K562 (cell line): Measurements from ENCODE around the gene SUCO. TPM values are rescaled to one million over a fixed set of nuclear protein-coding genes. Genes with fewer than 3 reads are reported as not detected.

ENCODE experiments used
- ATAC-seq: fragments of 200-7000 bp; cut with Tn5 transposase; 3 replicates; pipeline ENCODE4 v1.9.1; 2020; ENCODE audit warnings: moderate library complexity
- BruUV-seq: library from RNA; stranded (reverse); fragments of 400-500 nt; replicated peaks from 2 replicates; lab custom pipeline; 2021; lab: Mats Ljungman, UMichigan
- CTCF ChIA-PET: fragments of 300-600 bp; formaldehyde crosslinking; extraction: SDS; loops from one replicate; lab custom pipeline; 2021; ENCODE audit warnings: low intra/inter-chr PET ratio; lab: Yijun Ruan, JAX
- POLR2A ChIA-PET: fragments of 300-600, 350-650 bp; sonication (Branson Sonifier 250); formaldehyde crosslinking; extraction: SDS; loops from one replicate; lab custom pipeline; 2021; ENCODE audit warnings: antibody characterized with exemption, inconsistent platforms; lab: Yijun Ruan, JAX
- DNase-seq, 4 experiments: peaks; one replicate each; pipeline versions ENCODE4 v3.0.0 to v3.0.0-alpha.2; 2011 to 2018; ENCODE audit warnings: low spot score in 3 of 4, mixed read lengths in 3 of 4; ENCODE audit errors: extremely low read depth in 1 of 4
- FAIRE-seq: peaks from 2 replicates; lab custom pipeline; 2011; peaks lifted over from hg19 to GRCh38; lab: Jason Lieb, UNC
- H2AFZ ChIP-seq: 2 replicates; pipeline ENCODE4 v1.6.0; 2011; ENCODE audit warnings: low read depth, low read length, control low read depth, inconsistent platforms
- H3K27ac ChIP-seq: fragments of 200-600 bp; 3 replicates; pipeline ENCODE4 v1.8.0; 2011; ENCODE audit warnings: low read depth, mild to moderate bottlenecking, control low read depth, inconsistent platforms, low read length, moderate library complexity, mixed read lengths; ENCODE audit errors: extremely low read depth
- H3K27me3 ChIP-seq, 2 experiments: fragments of 300-600 bp in 1 of 2; 2 replicates in 1 of 2; 3 replicates in 1 of 2; pipeline versions ENCODE4 v1.6.0 to v1.8.0; 2011; ENCODE audit warnings: inconsistent platforms in 2 of 2, low read length in 2 of 2, mild to moderate bottlenecking in 1 of 2, mixed read lengths in 1 of 2, moderate library complexity in 1 of 2; ENCODE audit not compliant: control insufficient read depth in 2 of 2, insufficient read depth in 2 of 2
- H3K36me3 ChIP-seq: fragments of 300-600 bp; 3 replicates; pipeline ENCODE4 v1.8.0; 2011; ENCODE audit warnings: mild to moderate bottlenecking, low read length, inconsistent platforms; ENCODE audit not compliant: control insufficient read depth, insufficient read depth
- H3K4me1 ChIP-seq, 2 experiments: fragments of 200-600 bp in 1 of 2; replicated peaks in 1 of 2; 2 replicates in 1 of 2; 3 replicates in 1 of 2; pipeline versions ENCODE4 v1.5.1 to v1.8.0; 2011; ENCODE audit warnings: inconsistent platforms in 2 of 2, low read length in 2 of 2, mild to moderate bottlenecking in 1 of 2, mixed read lengths in 1 of 2, moderate library complexity in 1 of 2; ENCODE audit not compliant: control insufficient read depth in 2 of 2, insufficient read depth in 2 of 2
- H3K4me2 ChIP-seq: 2 replicates; pipeline ENCODE4 v1.6.1; 2011; ENCODE audit warnings: low read length, control low read depth, inconsistent platforms, mixed read lengths; ENCODE audit not compliant: insufficient read depth
- H3K4me3 ChIP-seq: fragments of 200-600 bp; sonication (generic), shearing (Covaris generic); 2 replicates; pipeline ENCODE4 v1.5.1; 2016; ENCODE audit warnings: control low read depth, inconsistent platforms
- H3K79me2 ChIP-seq: fragments of 200-600 bp; 3 replicates; pipeline ENCODE4 v1.8.0; 2011; ENCODE audit warnings: low read length, inconsistent platforms; ENCODE audit not compliant: control insufficient read depth, insufficient read depth
- H3K9ac ChIP-seq, 2 experiments: 2 replicates each; pipeline versions ENCODE4 v1.6.0 to v1.6.1; 2011; ENCODE audit warnings: low read depth in 2 of 2, low read length in 2 of 2, control low read depth in 1 of 2, inconsistent platforms in 1 of 2, mild to moderate bottlenecking in 1 of 2, mixed read lengths in 1 of 2; ENCODE audit not compliant: insufficient read depth in 1 of 2
- H3K9me1 ChIP-seq: one replicate; pipeline ENCODE4 v1.6.0; 2011; ENCODE audit warnings: inconsistent platforms, mild to moderate bottlenecking, low read length, moderate library complexity; ENCODE audit not compliant: control insufficient read depth, insufficient read depth
- H3K9me3 ChIP-seq: replicated peaks from 2 replicates; pipeline ENCODE4 v1.5.1; 2011; ENCODE audit warnings: low read depth, low read length, inconsistent platforms; ENCODE audit not compliant: control insufficient read depth, insufficient read depth
- H4K20me1 ChIP-seq: replicated peaks from 2 replicates; pipeline ENCODE4 v1.6.1; 2011; ENCODE audit warnings: low read length, inconsistent platforms, mixed read lengths; ENCODE audit not compliant: control insufficient read depth, insufficient read depth
- C11orf30 ChIP-seq: fragments of 450-650 bp; IDR thresholded peaks from 2 replicates; pipeline ENCODE4 v1.6.1; 2016; ENCODE audit warnings: low read depth, mild to moderate bottlenecking
- CBX1 ChIP-seq: sonication (generic); IDR thresholded peaks from 2 replicates; pipeline ENCODE4 v1.6.1; 2016; ENCODE audit warnings: antibody characterized with exemption, low read depth, mild to moderate bottlenecking
- ETV1 ChIP-seq: fragments of 450-650 bp; conservative IDR thresholded peaks from 2 replicates; pipeline ENCODE4 v1.6.1; 2016; ENCODE audit warnings: missing genetic modification characterization, control low read depth, low read depth, missing compliant biosample characterization
- HDAC2 ChIP-seq: fragments of 450-650 bp; IDR thresholded peaks from 2 replicates; pipeline ENCODE4 v1.6.1; 2016; ENCODE audit warnings: mild to moderate bottlenecking
- KHSRP ChIP-seq: fragments of 450-650 bp; IDR thresholded peaks from 2 replicates; pipeline ENCODE4 v1.6.1; 2017
- PHF21A ChIP-seq: fragments of 450-650 bp; IDR thresholded peaks from 2 replicates; pipeline ENCODE4 v1.6.1; 2017; ENCODE audit warnings: low read depth, borderline replicate concordance
- POLR2A ChIP-seq: fragments of 450-650 bp; conservative IDR thresholded peaks from 2 replicates; pipeline ENCODE4 v1.6.1; 2016
- SNRNP70 ChIP-seq: fragments of 200-400 bp; formaldehyde crosslinking; optimal IDR thresholded peaks from 2 replicates; pipeline ENCODE3; 2017; ENCODE audit warnings: low read depth, low read length
- SP2 ChIP-seq: IDR thresholded peaks from 2 replicates; pipeline ENCODE4 v1.6.1; 2011; ENCODE audit warnings: mild to moderate bottlenecking, low read depth, low read length, moderate library complexity; ENCODE audit not compliant: poor library complexity, severe bottlenecking; ENCODE audit errors: extremely low read depth
- ZC3H8 ChIP-seq: fragments of 450-650 bp; IDR thresholded peaks from 2 replicates; pipeline ENCODE4 v1.6.1; 2017
- ZNF212 ChIP-seq: fragments of 450-650 bp; formaldehyde crosslinking; IDR thresholded peaks from 2 replicates; pipeline ENCODE4 v1.4.0; 2020; ENCODE audit warnings: mild to moderate bottlenecking
- ZNF274 ChIP-seq: IDR thresholded peaks from 2 replicates; pipeline ENCODE4 v1.6.1; 2011; ENCODE audit warnings: low read depth, mild to moderate bottlenecking, low read length, moderate library complexity, borderline replicate concordance
- ZNF311 ChIP-seq: fragments of 250-450 bp; sonication (Bioruptor Pico); IDR thresholded peaks from 2 replicates; pipeline ENCODE4 v1.4.0; 2020; ENCODE audit warnings: mild to moderate bottlenecking, moderate library complexity
- ZNF347 ChIP-seq: fragments of 450-650 bp; formaldehyde crosslinking; IDR thresholded peaks from 2 replicates; pipeline ENCODE4 v1.4.0; 2020; ENCODE audit warnings: low read depth, mild to moderate bottlenecking, moderate library complexity
- ZNF639 ChIP-seq, 2 experiments: fragments of 200-800 bp in 1 of 2; sonication (Bioruptor generic) in 1 of 2; sonication (generic) in 1 of 2; formaldehyde crosslinking in 1 of 2; IDR thresholded peaks in 1 of 2; conservative IDR thresholded peaks in 1 of 2; 2 replicates each; pipeline versions ENCODE4 v1.5.0 to v1.6.1; 2016 to 2020; ENCODE audit warnings: missing compliant biosample characterization in 1 of 2, missing genetic modification characterization in 1 of 2, missing genetic modification reagents in 1 of 2
- ZNF77 ChIP-seq: fragments of 250-450 bp; sonication (Bioruptor Pico); IDR thresholded peaks from 2 replicates; pipeline ENCODE4 v1.5.0; 2020
- WGBS: fragments of 100-300 bp; shearing (Covaris generic); methylation state at CpG from one replicate; pipeline ENCODE4 v1.1.6; 2016; ENCODE audit warnings: low coverage, mixed read lengths; ENCODE audit not compliant: insufficient coverage; ENCODE audit errors: missing lambda C conversion rate; 5-methylcytosine and 5-hydroxymethylcytosine counted together
- in situ Hi-C: fragments of 300-500 bp; cut with MboI; formaldehyde crosslinking; loops from 4 replicates; pipeline ENCODE4 v1.15.0; 2018; ENCODE audit warnings: inconsistent platforms, mixed read lengths
- intact Hi-C: fragments of 100-400 bp; cut with micrococcal nuclease; formaldehyde crosslinking; loops from 2 replicates; pipeline ENCODE4 v1.14.2; 2022
- polyA plus RNA-seq, 8 experiments: library from polyadenylated mRNA; depleted of rRNA in 4 of 8; stranded (reverse) in 5 of 8; unstranded in 3 of 8; fragments of >200 nt; fragmentation: Nextera tagmentation in 2 of 8; fragmentation: Illumina TruSeq in 1 of 8; extraction: Ambion mirVana in 2 of 8; extraction: Trizol in 1 of 8; gene quantifications; 2 replicates each; pipeline versions ENCODE4 v1.2.1 to v1.2.3, GENCODE V29; 2011 to 2014; ENCODE audit warnings: inconsistent platforms in 1 of 8, missing spikeins in 1 of 8
- total RNA-seq, 7 experiments: library from RNA; depleted of rRNA in 6 of 7; stranded (reverse); fragments of >200 nt in 6 of 7; fragmentation: Illumina TruSeq in 2 of 7; extraction: Trizol in 2 of 7; gene quantifications; 2 replicates each; pipeline versions ENCODE4 v1.2.1 to v1.2.3, GENCODE V29; 2011 to 2021; ENCODE audit warnings: low replicate concordance in 1 of 7
- TF ChIP-seq, protein P1 (sequence below): fragments of 250-450 bp; sonication (Bioruptor Pico); IDR thresholded peaks from 2 replicates; pipeline ENCODE4 v1.8.0; 2022; ENCODE audit warnings: moderate library complexity, mild to moderate bottlenecking, inconsistent platforms

The SUCO gene
- total and polyA plus RNA-seq, 9 of the 15 experiments (the other 6 are each of a cell fraction or from before 2014, with no cell fraction given), result 2.5 to 20.6 (median 14.3) TPM

DNA sequence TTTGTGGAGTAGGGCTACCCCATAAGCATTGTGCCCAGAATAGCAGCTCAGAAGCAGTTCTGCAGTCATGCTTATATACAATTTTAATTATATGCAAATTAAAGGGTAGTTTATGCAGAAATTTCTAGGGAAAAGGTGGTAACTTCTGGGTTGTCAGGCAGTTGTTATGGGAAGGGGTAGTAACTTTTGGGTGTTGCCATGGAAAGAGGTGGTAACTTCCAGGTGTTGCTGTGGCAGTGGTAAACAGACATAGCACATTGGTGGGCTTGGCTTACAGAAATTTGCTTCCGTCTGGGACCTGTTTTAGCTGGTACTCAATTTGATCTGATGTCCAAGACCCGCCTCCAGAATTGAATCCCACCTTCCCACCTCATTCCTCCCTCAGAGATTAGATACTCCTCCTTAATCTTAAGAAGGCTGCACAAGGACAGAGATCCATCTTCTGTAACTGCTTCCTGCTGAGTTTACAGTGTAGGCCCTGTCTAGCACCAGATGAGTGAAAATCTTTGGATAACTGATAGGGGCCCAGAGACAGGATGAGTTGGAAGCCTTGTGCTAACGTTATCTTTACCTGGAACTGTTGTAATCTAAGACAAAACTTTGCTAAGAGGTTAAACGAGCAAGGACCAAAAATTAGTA, 26.7 kb downstream of the SUCO start:
- H3K27me3 ChIP-seq, result no peaks in the 10 kb centered on the region
- CTCF ChIA-PET, result no interaction called here
- no peak overlapping the region for H3K9ac ChIP-seq
- H4K20me1 ChIP-seq, result no peaks in the 10 kb centered on the region
- no peak for TF ChIP-seq ZC3H8
- TF ChIP-seq POLR2A, result no peak
- no peak for TF ChIP-seq ZNF77 (CRISPR knock-in tag)
- TF ChIP-seq ZNF212 (CRISPR knock-in tag), result no peak
- TF ChIP-seq, protein P1, sequence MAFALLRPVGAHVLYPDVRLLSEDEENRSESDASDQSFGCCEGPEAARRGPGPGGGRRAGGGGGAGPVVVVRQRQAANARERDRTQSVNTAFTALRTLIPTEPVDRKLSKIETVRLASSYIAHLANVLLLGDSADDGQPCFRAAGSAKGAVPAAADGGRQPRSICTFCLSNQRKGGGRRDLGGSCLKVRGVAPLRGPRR, result no peak
- no peak for TF ChIP-seq KHSRP
- TF ChIP-seq CBX1, result no peak
- no peak for TF ChIP-seq C11orf30
- no peak for TF ChIP-seq ETV1 (tag)
- TF ChIP-seq PHF21A, result no peak
- TF ChIP-seq ZNF639 (CRISPR knock-in tag; conservative IDR thresholded peaks at IDR 0.05 in 1 of 2, IDR thresholded peaks at IDR 0.05 in 1 of 2), result no peak
- TF ChIP-seq ZNF274, result no peak
- TF ChIP-seq HDAC2, result no peak
- TF ChIP-seq SP2, result no peak
- no peak for TF ChIP-seq ZNF311 (CRISPR knock-in tag)
- no peak for TF ChIP-seq SNRNP70
- no peak for TF ChIP-seq ZNF347 (CRISPR knock-in tag)
- no peak overlapping the region for H2AFZ ChIP-seq
- ATAC-seq (peak; percentile 23; the same call in 1 of the 3 replicates), FAIRE-seq (no peak), DNase-seq (no peak)
- H3K4me3 ChIP-seq, result no peak overlapping the region
- H3K36me3 ChIP-seq, result peaks cover 50% of the 10 kb centered on the region; the same call in 1 of the 3 replicates
- no peaks in the 10 kb centered on the region for H3K9me3 ChIP-seq
- H3K4me2 ChIP-seq, result no peak overlapping the region
- 49% methylated on average over 4 of the region's 4 CpGs for WGBS
- H3K79me2 ChIP-seq, result no peaks in the 10 kb centered on the region
- BruUV-seq, result no TSS peak
- intact Hi-C loops, result loop anchor here (2.0 kb wide), 1 partner anchor 41 kb away; no protein-coding TSS in a partner anchor
- H3K4me1 ChIP-seq, result no peaks in the 10 kb centered on the region
- in situ Hi-C loops, result no loop called here
- POLR2A ChIA-PET, result interaction anchor here (0.7 to 1.1 kb wide), 2 partner anchors 11 to 12 kb away, joined by 3 to 4 read pairs; no protein-coding TSS in a partner anchor
- H3K27ac ChIP-seq, result no peak overlapping the region
- H3K9me1 ChIP-seq, result no peaks in the 10 kb centered on the region
